SU-DHL-6 (cell line): ENCODE results near the gene PSMA3.

Experiments used
- EZH2phosphoT487 ChIP-seq: fragments of 200-600 bp; sonication (generic), shearing (Covaris generic); conservative IDR thresholded peaks from 2 replicates; pipeline ENCODE4 v1.6.1; 2018; ENCODE audit warnings: mild to moderate bottlenecking, antibody characterized with exemption, low read length, moderate library complexity, mixed read lengths
- TF ChIP-seq, protein P1 (sequence below): fragments of 200-600 bp; sonication (generic); IDR thresholded peaks from one replicate; pipeline ENCODE4 v1.5.1; 2017; ENCODE audit warnings: antibody characterized with exemption, mild to moderate bottlenecking, low read length, moderate library complexity; ENCODE audit not compliant: insufficient read depth, poor library complexity, severe bottlenecking

DNA sequence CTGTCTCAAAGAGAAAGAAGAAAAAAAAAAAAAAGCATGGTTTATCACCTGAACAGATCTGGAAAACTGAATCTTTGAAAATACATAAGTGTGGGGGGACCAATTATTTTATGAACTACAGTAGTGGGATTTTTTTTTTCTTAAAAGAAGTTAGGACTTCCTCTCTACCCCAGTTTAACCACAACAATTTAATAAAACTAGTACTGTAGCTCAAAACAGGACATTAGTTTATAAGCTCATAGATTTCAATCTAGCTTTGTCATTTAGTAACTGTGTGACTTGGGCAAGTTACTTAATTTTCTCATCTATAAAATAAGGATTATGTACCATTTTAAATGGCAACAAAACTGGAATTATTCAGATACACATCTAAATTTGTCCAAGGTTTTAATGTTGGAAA is 30.2 kb downstream of the PSMA3 start:
- TF ChIP-seq, protein P1, sequence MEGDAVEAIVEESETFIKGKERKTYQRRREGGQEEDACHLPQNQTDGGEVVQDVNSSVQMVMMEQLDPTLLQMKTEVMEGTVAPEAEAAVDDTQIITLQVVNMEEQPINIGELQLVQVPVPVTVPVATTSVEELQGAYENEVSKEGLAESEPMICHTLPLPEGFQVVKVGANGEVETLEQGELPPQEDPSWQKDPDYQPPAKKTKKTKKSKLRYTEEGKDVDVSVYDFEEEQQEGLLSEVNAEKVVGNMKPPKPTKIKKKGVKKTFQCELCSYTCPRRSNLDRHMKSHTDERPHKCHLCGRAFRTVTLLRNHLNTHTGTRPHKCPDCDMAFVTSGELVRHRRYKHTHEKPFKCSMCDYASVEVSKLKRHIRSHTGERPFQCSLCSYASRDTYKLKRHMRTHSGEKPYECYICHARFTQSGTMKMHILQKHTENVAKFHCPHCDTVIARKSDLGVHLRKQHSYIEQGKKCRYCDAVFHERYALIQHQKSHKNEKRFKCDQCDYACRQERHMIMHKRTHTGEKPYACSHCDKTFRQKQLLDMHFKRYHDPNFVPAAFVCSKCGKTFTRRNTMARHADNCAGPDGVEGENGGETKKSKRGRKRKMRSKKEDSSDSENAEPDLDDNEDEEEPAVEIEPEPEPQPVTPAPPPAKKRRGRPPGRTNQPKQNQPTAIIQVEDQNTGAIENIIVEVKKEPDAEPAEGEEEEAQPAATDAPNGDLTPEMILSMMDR, result no peak
- TF ChIP-seq EZH2phosphoT487, result no peak
